HepG2 (cell line): ENCODE results near the gene DMKN. TPM values are rescaled to one million over a fixed set of nuclear protein-coding genes. Genes with fewer than 3 reads are reported as not detected.
A peak's percentile ranks its signal among the peaks of the same experiment; 100 is the strongest.

Experiments
- ARNT2 ChIP-seq: sonication (generic); formaldehyde crosslinking; IDR thresholded peaks from 2 replicates; pipeline ENCODE4 v1.8.0; 2022; ENCODE audit warnings: mild to moderate bottlenecking, low read depth, missing genetic modification reagents, moderate library complexity
- ATF4 ChIP-seq, 2 experiments: fragments of 450-650 bp in 1 of 2; sonication (generic) in 1 of 2; formaldehyde crosslinking; IDR thresholded peaks; 2 replicates each; pipeline versions ENCODE4 v1.5.0 to v1.8.0; 2020 to 2022; ENCODE audit warnings: mild to moderate bottlenecking in 1 of 2, missing genetic modification reagents in 1 of 2
- CSRNP2 ChIP-seq: sonication (generic); formaldehyde crosslinking; conservative IDR thresholded peaks from 2 replicates; pipeline ENCODE4 v1.8.0; 2022; ENCODE audit warnings: low read depth, missing genetic modification reagents
- HDAC2 ChIP-seq: sonication (generic); formaldehyde crosslinking; IDR thresholded peaks from 2 replicates; pipeline ENCODE4 v1.4.0; 2020; ENCODE audit warnings: missing genetic modification reagents
- HDAC6 ChIP-seq: fragments of 200-600 bp; sonication (generic); IDR thresholded peaks from 2 replicates; pipeline ENCODE4 v1.7.0; 2017; ENCODE audit warnings: mild to moderate bottlenecking, antibody characterized with exemption, low read length, low read depth
- HES4 ChIP-seq: sonication (generic); formaldehyde crosslinking; IDR thresholded peaks from 2 replicates; pipeline ENCODE4 v1.9.0; 2021; ENCODE audit warnings: mild to moderate bottlenecking, missing genetic modification reagents, borderline replicate concordance
- HNRNPUL1 ChIP-seq: fragments of 200-400 bp; formaldehyde crosslinking; IDR thresholded peaks from 2 replicates; pipeline ENCODE4 v1.6.1; 2017; ENCODE audit warnings: low read depth, mild to moderate bottlenecking, low read length, moderate library complexity
- MAFF ChIP-seq: IDR thresholded peaks from 2 replicates; pipeline ENCODE4 v1.6.1; 2011; ENCODE audit warnings: low read depth, low read length, improper control_type of control experiment
- NR1H2 ChIP-seq: sonication (generic); formaldehyde crosslinking; IDR thresholded peaks from 2 replicates; pipeline ENCODE4 v1.8.1; 2022; ENCODE audit warnings: low read depth, missing genetic modification reagents, borderline replicate concordance
- PCBP1 ChIP-seq: fragments of 200-400 bp; formaldehyde crosslinking; IDR thresholded peaks from 2 replicates; pipeline ENCODE4 v1.6.1; 2017; ENCODE audit warnings: mild to moderate bottlenecking, low read depth, low read length, borderline replicate concordance
- RBFOX2 ChIP-seq: fragments of 200-400 bp; formaldehyde crosslinking; IDR thresholded peaks from 2 replicates; pipeline ENCODE4 v1.6.1; 2017; ENCODE audit warnings: low read depth, mild to moderate bottlenecking, low read length
- REST ChIP-seq, 2 experiments: IDR thresholded peaks; 2 replicates each; pipeline ENCODE4 v1.6.1; 2011 to 2012; ENCODE audit warnings: low read length in 2 of 2, borderline replicate concordance in 1 of 2, low read depth in 1 of 2, mild to moderate bottlenecking in 1 of 2, moderate library complexity in 1 of 2
- RFX1 ChIP-seq: fragments of 450-650 bp; IDR thresholded peaks from 2 replicates; pipeline ENCODE4 v1.6.1; 2017
- SP1 ChIP-seq, 2 experiments: fragments of 450-650 bp in 1 of 2; sonication (generic) in 1 of 2; formaldehyde crosslinking in 1 of 2; IDR thresholded peaks; 2 replicates each; pipeline versions ENCODE4 v1.4.0 to v1.6.1; 2016 to 2020; ENCODE audit warnings: missing genetic modification reagents in 1 of 2
- TCF7 ChIP-seq: sonication (generic); IDR thresholded peaks from 2 replicates; pipeline ENCODE4 v1.6.1; 2016; ENCODE audit warnings: antibody characterized with exemption, low read depth
- ZMYM2 ChIP-seq: sonication (generic); formaldehyde crosslinking; IDR thresholded peaks from 2 replicates; pipeline ENCODE4 v1.8.0; 2022; ENCODE audit warnings: mild to moderate bottlenecking, missing genetic modification reagents
- ZNF678 ChIP-seq: sonication (generic); formaldehyde crosslinking; IDR thresholded peaks from 2 replicates; pipeline ENCODE4 v1.4.0; 2020; ENCODE audit warnings: mild to moderate bottlenecking, missing genetic modification reagents
- ZNF784 ChIP-seq: sonication (generic); formaldehyde crosslinking; IDR thresholded peaks from 2 replicates; pipeline ENCODE4 v1.5.1; 2020; ENCODE audit warnings: missing genetic modification reagents, mild to moderate bottlenecking, borderline replicate concordance
- polyA plus RNA-seq, 8 experiments: library from polyadenylated mRNA; depleted of rRNA in 3 of 8; stranded (reverse) in 7 of 8; unstranded in 1 of 8; fragments of >200 nt; fragmentation: Illumina TruSeq in 4 of 8; extraction: Trizol in 4 of 8; gene quantifications; 2 replicates each; pipeline versions ENCODE4 v1.2.1 to v1.2.3, GENCODE V29; 2011 to 2016; ENCODE audit warnings: low read depth in 4 of 8, missing spikeins in 1 of 8, mixed read lengths in 1 of 8; ENCODE audit not compliant: insufficient read depth in 1 of 8
- total RNA-seq, 5 experiments: library from RNA; depleted of rRNA; stranded (reverse); fragments of >200 nt; fragmentation: Illumina TruSeq; extraction: Trizol; gene quantifications; 2 replicates each; pipeline ENCODE4 v1.2.3, GENCODE V29; 2016; ENCODE audit warnings: low read depth in 1 of 5

DMKN gene
- total and polyA plus RNA-seq, 2 of the 13 experiments (the other 11 are each of a cell fraction or from before 2014, with no cell fraction given) = 50.8 to 57.1 TPM

GRCh38 chr19:35545001-35545854, 31.8 kb upstream of the DMKN start, which contains the start of gene TMEM147 (continued):
- TF ChIP-seq CSRNP2 (no peak), RFX1 (no peak), ZNF784 (no peak), HDAC2 (CRISPR knock-in tag) (peak; percentile 68; the same call in 1 of the 2 replicates), RBFOX2 (peak; percentile 96), REST (IDR thresholded peaks at IDR 0.05; ENCODE audit: borderline replicate concordance in 1 of 2, low read depth in 1 of 2, low read length in 2 of 2) (peak in 1 of 2 experiments; percentile 43; a peak in 1 of 4 replicates), ZNF678 (CRISPR knock-in tag) (no peak), ZMYM2 (CRISPR knock-in tag) (no peak), ATF4 (CRISPR knock-in tag; IDR thresholded peaks at IDR 0.05) (peak in 1 of 2 experiments; percentile 51; a peak in 2 of 4 replicates), PCBP1 (0 out of 2 replicates have a peak, but pooled peaks have one; percentile 33), ARNT2 (peak; percentile 94), TCF7 (no peak), SP1 (IDR thresholded peaks at IDR 0.05) (no peak), SP1 (CRISPR knock-in tag; IDR thresholded peaks at IDR 0.05) (peak; percentile 62; the same call in 1 of the 2 replicates), HDAC6 (no peak), HNRNPUL1 (no peak), NR1H2 (no peak), MAFF (no peak), HES4 (peak; percentile 88)
